ENCODE data around the gene ANKAR. TPM values are rescaled to one million over a fixed set of nuclear protein-coding genes. Genes with fewer than 3 reads are reported as not detected.

The ANKAR gene
- total RNA-seq, 1 donor from 2014 or later: 17.4 TPM

DNA sequence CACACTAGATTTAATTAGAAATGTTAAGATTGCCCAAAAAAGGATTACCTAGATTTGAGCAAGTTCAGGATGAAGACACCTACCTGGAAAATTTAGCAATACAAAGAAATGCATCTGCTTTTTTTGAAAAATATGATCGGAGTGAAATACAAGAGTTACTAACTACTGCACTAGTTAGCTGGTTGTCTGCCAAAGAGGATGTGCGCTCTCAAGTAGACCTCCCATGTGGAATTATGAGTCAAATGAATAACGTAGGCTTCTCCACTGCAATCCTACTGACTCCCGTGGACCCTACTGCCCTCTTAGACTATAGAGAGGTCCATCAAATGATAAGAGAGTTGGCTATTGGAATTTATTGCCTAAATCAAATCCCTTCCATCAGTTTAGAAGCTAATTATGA, 2.0 kb downstream of the ANKAR start:
- H3K27ac ChIP-seq: no peak overlapping the region
- H3K9me3 ChIP-seq: no peaks in the 10 kb centered on the region
- TF ChIP-seq POLR2AphosphoS5 (IDR thresholded peaks at IDR 0.05; ENCODE audit: insufficient read depth in 1 of 2, low read depth in 1 of 2): no peak
- TF ChIP-seq, protein P1, sequence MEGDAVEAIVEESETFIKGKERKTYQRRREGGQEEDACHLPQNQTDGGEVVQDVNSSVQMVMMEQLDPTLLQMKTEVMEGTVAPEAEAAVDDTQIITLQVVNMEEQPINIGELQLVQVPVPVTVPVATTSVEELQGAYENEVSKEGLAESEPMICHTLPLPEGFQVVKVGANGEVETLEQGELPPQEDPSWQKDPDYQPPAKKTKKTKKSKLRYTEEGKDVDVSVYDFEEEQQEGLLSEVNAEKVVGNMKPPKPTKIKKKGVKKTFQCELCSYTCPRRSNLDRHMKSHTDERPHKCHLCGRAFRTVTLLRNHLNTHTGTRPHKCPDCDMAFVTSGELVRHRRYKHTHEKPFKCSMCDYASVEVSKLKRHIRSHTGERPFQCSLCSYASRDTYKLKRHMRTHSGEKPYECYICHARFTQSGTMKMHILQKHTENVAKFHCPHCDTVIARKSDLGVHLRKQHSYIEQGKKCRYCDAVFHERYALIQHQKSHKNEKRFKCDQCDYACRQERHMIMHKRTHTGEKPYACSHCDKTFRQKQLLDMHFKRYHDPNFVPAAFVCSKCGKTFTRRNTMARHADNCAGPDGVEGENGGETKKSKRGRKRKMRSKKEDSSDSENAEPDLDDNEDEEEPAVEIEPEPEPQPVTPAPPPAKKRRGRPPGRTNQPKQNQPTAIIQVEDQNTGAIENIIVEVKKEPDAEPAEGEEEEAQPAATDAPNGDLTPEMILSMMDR (IDR thresholded peaks at IDR 0.05): no peak
- TF ChIP-seq POLR2A (IDR thresholded peaks at IDR 0.05): no peak
- no peak overlapping the region for H3K4me3 ChIP-seq
- H3K4me1 ChIP-seq: peaks cover 18% of the 10 kb centered on the region
- peaks cover 0 to 3% of the 10 kb centered on the region in 2 donors for H3K36me3 ChIP-seq
- DNase-seq (ENCODE audit: extremely low spot score in 2 of 2): no peak
- H3K27me3 ChIP-seq: no peaks in the 10 kb centered on the region
- intact Hi-C loops (cut with DNase I): no loop called here

DNA sequence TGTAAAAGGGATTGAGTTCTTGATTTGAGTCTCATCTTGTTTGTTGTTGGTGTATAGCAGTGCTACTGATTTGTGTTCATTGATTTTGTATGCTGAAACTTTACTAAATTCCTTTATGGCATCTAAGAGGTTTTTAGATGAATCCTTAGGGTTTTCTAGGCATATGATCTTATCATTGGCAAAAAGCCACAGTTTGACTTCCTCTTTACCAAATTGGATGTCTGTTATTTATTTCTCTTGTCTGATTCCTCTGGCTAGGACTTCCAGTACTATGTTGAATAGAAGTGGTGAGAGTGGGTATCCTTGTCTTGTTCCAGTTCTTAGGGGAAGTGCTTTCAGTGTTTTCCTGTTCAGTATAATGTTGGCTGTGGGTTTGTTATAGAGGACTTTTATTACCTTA, 4.8 kb downstream of the ANKAR start:
- DNase-seq (ENCODE audit: extremely low spot score in 2 of 2): no peak
- H3K27ac ChIP-seq: no peak overlapping the region
- no peaks in the 10 kb centered on the region for H3K27me3 ChIP-seq
- H3K4me1 ChIP-seq: peaks cover 16% of the 10 kb centered on the region
- intact Hi-C loops (cut with DNase I): no loop called here
- H3K9me3 ChIP-seq: no peaks in the 10 kb centered on the region
- TF ChIP-seq POLR2A (IDR thresholded peaks at IDR 0.05) (no peak), POLR2AphosphoS5 (IDR thresholded peaks at IDR 0.05; ENCODE audit: insufficient read depth in 1 of 2, low read depth in 1 of 2) (no peak)
- TF ChIP-seq, protein P1 (IDR thresholded peaks at IDR 0.05): no peak
- peaks cover 0 to 3% of the 10 kb centered on the region in 2 donors for H3K36me3 ChIP-seq
- no peak overlapping the region for H3K4me3 ChIP-seq

- TF ChIP-seq POLR2A (IDR thresholded peaks at IDR 0.05): no peak
- TF ChIP-seq, protein P1 (IDR thresholded peaks at IDR 0.05): no peak
- no peak for TF ChIP-seq POLR2AphosphoS5 (IDR thresholded peaks at IDR 0.05; ENCODE audit: insufficient read depth in 1 of 2, low read depth in 1 of 2)
- no peak for DNase-seq (ENCODE audit: extremely low spot score in 2 of 2)
- intact Hi-C loops (cut with DNase I): no loop called here
- Histone ChIP-seq H3K27ac (no peak overlapping the region), H3K4me3 (no peak overlapping the region), H3K36me3 (peaks cover 0 to 3% of the 10 kb centered on the region in 2 donors), H3K27me3 (no peaks in the 10 kb centered on the region), H3K4me1 (peaks cover 15% of the 10 kb centered on the region), H3K9me3 (no peaks in the 10 kb centered on the region)
Measured at GRCh38 chr2:189681203-189681602, 6.7 kb downstream of the ANKAR start.

- no peak for DNase-seq (ENCODE audit: extremely low spot score in 2 of 2)
- H3K36me3 ChIP-seq: peaks cover 0 to 3% of the 10 kb centered on the region in 2 donors
- no peaks in the 10 kb centered on the region for H3K9me3 ChIP-seq
- H3K4me1 ChIP-seq: peaks cover 17% of the 10 kb centered on the region
- intact Hi-C loops (cut with DNase I): no loop called here
- no peaks in the 10 kb centered on the region for H3K27me3 ChIP-seq
- no peak for TF ChIP-seq POLR2A (IDR thresholded peaks at IDR 0.05)
- no peak for TF ChIP-seq POLR2AphosphoS5 (IDR thresholded peaks at IDR 0.05; ENCODE audit: insufficient read depth in 1 of 2, low read depth in 1 of 2)
- TF ChIP-seq, protein P1 (IDR thresholded peaks at IDR 0.05): no peak
- H3K4me3 ChIP-seq: no peak overlapping the region
- no peak overlapping the region for H3K27ac ChIP-seq
Measured at GRCh38 chr2:189681903-189682302, 7.4 kb downstream of the ANKAR start.

GRCh38 chr2:189683348-189683747, 8.9 kb downstream of the ANKAR start:
- Histone ChIP-seq H3K4me3 (no peak overlapping the region), H3K9me3 (no peaks in the 10 kb centered on the region), H3K27ac (no peak overlapping the region), H3K36me3 (peaks cover 0 to 3% of the 10 kb centered on the region in 2 donors), H3K4me1 (peaks cover 17% of the 10 kb centered on the region), H3K27me3 (no peaks in the 10 kb centered on the region)
- no peak for DNase-seq (ENCODE audit: extremely low spot score in 2 of 2)
- TF ChIP-seq POLR2A (IDR thresholded peaks at IDR 0.05): no peak
- TF ChIP-seq, protein P1 (IDR thresholded peaks at IDR 0.05): no peak
- no peak for TF ChIP-seq POLR2AphosphoS5 (IDR thresholded peaks at IDR 0.05; ENCODE audit: insufficient read depth in 1 of 2, low read depth in 1 of 2)
- intact Hi-C loops (cut with DNase I): no loop called here
